Measurements from ENCODE around the gene ATRNL1.

- TF ChIP-seq, protein P1, sequence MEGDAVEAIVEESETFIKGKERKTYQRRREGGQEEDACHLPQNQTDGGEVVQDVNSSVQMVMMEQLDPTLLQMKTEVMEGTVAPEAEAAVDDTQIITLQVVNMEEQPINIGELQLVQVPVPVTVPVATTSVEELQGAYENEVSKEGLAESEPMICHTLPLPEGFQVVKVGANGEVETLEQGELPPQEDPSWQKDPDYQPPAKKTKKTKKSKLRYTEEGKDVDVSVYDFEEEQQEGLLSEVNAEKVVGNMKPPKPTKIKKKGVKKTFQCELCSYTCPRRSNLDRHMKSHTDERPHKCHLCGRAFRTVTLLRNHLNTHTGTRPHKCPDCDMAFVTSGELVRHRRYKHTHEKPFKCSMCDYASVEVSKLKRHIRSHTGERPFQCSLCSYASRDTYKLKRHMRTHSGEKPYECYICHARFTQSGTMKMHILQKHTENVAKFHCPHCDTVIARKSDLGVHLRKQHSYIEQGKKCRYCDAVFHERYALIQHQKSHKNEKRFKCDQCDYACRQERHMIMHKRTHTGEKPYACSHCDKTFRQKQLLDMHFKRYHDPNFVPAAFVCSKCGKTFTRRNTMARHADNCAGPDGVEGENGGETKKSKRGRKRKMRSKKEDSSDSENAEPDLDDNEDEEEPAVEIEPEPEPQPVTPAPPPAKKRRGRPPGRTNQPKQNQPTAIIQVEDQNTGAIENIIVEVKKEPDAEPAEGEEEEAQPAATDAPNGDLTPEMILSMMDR (IDR thresholded peaks at IDR 0.05): no peak
- TF ChIP-seq EZH2 (IDR thresholded peaks at IDR 0.05): no peak
Observed at GRCh38 chr10:115866174-115866573, 773.0 kb downstream of the ATRNL1 start.
